GM18861 (cell line): Measurements from ENCODE around the gene NR4A1.

Experiments used
- ATAC-seq: cut with Tn5 transposase; IDR thresholded peaks from one replicate; pipeline ENCODE4 v1.9.1; 2021; ENCODE audit not compliant: unreplicated experiment

The NR4A1 gene

DNA sequence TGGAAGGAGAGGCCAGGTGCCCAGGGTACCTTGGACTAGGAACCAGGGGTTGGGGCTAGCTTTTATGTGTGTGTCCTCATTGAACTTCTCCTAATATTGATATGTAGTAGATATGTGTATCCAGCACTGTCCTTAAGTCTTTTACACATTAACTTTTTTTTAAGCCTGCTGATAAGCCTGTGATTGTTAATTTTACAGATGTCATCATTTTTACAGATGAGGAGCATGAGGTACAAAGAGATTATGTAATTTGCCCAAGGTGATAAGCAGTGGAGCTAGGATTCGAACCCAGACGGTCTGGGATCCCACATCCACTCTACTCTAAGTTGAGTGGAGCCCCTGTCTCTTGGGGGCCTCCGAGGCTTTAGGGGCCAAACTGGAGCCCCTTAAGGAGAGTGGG is 10.2 kb upstream of the NR4A1 start:
- ATAC-seq = no peak

DNA sequence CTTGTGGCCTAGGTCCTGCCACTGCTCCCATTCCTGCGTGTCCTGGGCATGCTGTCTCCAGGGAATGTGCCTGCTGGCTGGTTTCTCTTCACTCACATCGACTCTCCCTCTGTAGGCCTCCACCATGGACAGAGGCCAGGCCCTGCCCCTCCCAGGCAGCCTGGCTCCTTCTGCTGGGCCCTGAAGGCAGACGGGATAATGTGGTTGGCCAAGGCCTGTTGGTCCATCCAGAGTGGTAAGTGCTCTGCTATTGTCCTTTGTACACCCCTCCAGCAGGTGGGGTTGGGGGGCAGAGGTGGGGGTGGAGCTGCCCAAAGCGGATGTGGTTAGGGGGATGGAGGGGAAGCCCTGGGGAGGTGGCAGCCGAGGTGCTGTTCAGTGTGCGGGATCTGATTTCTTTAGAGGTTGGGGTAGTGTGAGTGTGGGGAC is 9.5 kb upstream of the NR4A1 start:
- ATAC-seq = no peak

DNA sequence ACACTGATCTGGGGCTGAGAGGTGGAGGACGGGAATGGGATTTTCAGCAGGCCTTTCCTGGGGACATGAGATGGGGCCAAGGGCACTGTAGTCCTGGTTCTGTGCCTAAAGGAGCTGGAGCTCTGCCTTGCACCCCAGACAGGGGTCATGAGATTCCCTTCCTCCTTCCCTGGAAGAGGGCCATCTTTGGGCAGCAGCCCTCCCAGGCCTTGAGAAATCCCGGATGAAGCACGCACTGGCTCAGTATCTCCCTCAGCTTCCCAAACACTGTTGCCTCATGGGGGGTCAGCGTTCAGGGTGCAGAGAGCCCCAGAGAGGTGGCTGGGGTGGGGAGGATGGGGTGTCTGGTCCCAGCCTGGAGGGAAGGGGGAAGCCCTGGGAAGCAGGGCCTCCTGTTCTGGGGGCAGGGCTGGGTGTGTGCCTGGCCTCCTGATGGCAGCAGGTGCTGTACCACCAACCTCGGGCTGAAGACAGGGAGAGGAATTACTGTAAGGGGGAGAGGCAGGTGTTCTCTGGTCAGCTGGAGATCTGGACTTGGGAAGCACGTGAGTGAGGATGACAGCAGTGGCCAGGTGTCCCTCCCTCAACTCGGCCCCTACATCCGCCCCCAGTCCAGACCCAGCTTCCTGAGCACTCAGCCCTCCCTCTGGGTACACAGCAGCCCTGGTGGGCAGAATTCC is 8.4 kb upstream of the NR4A1 start:
- no peak for ATAC-seq

DNA sequence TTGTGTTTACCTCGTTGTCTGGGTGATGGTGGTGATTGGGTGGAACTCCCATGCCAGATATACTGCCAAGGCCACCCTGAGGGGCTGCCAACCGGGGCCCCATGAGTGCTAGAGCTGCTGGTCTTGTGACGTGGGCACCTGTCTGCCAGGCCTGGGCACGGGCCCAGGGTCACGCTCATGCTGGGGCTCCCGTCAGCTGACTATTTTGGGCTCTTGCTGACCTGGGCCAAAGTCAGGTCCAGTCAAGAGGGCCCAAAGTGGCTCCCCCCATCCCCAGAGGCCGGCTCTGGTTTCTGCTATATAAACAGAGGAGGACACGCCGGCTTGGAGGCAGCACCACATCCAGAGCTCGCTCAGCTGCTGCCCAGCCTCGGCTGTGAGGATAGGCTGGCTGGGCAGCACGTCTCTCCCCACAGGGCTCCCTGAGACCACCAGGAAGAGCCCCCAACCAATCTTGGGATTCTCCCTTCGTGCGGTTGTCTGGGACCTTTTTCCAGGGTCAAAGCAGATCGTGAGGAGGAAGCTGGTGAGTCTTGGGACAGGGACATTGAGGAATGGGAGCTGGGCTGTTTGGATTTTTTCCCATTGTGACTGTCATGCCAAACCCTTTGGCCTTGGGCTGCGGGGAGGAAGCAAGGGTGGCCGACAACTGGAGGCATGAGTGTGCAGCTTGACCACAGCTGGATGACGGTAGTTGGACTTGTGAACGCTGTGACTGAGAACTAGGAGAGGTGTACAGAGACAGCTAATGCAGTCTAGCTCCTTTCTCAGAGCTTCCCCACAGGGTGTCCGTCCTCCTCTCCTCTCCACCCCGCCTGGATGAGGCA is 7.6 kb upstream of the NR4A1 start:
- no peak for ATAC-seq

DNA sequence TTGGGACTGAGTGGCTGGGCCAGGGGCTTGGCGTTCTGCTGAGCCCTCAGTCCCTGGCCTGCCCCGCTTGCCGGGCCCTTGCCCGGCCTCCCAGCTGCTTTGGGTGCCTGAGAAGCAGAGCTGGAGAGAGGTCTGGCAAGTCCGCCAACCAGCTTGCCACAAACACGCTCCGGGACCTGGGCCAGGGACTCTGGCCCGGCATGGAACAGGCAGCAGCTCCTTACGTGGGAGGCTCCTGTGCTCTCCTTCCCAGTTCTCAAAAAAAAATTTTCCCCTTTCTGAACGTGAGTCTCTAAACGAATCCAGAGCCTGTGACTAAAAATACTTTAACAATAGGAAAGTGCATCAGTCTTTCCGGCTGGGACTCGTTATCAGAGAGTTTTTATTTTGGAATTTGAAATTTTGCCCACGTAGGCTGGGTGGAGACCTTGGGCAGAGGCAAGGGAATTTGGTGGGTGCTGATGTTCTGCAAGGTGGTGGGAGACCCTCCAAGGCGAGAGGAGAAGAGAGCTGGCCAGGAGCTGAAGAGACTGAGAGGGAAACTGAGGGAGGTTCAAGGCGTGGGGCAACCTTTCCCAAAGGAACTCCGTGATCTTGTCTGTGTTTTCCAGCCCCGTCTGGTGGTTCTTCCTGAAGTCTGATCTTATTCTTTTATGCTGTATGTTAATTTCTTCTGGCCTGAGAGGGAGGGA is 6.8 kb upstream of the NR4A1 start:
- ATAC-seq = no peak

DNA sequence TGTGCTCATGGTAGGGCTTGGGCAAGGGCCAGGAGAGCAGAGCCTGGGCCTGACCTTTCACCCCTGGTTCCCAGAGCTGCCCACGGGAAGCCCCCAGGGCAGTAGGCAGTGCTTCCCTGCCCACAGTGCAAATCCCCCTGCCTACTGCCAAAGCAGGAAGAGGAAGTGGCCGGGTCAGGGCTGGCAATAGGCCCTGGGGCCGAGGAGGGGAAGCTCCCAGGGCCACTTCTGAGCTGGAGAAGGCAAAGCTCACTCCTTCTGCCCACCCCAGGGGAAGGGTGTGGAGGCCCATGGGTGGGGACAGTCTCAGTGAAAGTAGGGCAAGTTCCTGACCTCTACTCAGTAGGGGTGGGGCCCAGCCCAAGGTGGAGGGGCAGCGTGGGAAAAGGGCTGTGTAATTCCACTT is 5.4 kb upstream of the NR4A1 start:
- ATAC-seq = no peak

DNA sequence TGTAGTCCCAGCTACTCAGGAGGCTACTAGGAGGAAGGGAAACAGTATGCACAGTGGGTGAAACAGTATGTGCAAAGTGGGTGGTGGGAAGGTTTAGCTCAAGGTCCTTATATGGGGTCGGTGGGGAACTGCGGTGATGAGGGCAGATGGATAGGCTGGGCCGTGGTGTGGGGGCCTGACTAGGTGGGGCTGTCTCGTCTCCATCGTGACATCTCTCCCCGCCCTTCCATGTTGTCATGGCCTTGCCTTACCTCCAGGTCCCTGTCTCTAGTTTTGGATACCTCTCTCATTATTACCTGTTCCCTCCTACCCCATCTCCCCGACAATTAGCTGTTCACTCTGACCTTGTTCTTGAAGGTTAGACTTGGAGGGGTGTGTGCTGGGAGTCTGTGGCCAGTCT is 4.4 kb upstream of the NR4A1 start:
- ATAC-seq = no peak

DNA sequence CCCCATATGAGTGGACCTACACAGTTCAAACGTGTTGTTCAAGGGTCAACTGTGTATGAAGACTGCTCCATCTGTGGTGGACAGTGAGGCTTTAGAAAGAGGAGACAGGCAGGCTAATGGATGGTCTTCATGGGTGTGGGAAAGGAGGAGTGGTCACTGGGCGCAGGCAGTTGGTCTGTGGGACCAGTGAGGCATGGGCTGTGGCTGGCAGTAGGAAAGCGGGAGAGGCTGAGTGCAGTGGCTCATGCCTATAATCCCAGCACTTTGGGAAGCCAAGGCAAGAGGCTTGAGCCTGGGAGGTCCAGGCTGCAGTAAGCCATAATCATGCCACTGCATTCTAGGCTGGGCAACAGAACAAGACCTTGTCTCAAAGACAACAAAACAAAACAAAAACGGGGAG is 2.0 kb upstream of the NR4A1 start:
- ATAC-seq = no peak

DNA sequence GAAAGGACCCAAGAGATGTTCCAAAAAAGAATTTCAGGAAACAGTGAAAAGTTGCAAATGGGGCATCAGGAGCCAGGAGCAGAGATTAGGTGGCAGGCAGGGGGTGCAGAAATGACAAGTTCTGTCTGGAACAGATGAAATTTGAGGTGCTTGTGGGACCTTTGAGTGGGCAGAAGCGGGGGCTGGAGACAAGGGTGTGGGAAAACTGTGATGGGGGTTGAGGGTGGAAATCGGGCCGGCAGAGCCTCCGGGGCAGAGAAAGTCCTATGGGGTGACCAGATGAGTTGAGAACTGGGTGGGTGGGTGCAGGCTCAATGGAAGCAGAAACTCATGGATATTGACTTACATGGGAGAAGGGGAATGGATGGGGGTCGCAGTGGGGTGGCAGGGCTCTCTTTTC is 1.6 kb upstream of the NR4A1 start:
- ATAC-seq = no peak

DNA sequence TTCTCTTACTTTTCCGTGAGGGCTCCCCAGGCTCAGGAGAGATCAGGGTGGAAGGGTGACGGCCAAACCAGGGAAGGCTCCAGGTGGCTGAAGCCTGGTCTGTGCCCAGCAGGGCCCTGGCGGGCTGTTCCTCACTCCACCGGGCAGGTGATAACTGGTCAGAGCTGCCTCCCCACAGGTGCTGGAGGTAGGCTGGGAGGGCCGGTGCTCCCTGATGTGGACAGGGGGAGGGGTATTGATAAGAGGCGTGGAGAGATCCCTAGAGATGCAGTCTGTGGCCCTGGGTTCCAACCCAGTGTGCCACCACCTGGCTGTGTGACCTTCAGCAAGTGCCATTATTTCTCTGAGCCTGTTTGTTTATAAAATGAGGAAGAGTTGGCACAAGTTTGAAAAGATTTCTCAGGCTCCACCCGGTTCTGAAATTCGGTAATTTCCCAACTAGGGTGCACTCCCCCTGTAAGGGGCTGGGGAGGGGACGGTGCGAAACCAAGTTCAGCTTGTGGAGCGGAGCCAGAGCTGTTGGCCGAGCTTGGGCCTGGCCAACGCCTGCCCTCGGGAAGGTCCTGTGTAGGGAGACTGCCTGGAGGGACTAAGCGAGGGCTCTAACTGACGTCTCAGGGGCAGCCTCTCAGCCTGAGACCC is 1.0 kb upstream of the NR4A1 start:
- peak; percentile 4 for ATAC-seq

DNA sequence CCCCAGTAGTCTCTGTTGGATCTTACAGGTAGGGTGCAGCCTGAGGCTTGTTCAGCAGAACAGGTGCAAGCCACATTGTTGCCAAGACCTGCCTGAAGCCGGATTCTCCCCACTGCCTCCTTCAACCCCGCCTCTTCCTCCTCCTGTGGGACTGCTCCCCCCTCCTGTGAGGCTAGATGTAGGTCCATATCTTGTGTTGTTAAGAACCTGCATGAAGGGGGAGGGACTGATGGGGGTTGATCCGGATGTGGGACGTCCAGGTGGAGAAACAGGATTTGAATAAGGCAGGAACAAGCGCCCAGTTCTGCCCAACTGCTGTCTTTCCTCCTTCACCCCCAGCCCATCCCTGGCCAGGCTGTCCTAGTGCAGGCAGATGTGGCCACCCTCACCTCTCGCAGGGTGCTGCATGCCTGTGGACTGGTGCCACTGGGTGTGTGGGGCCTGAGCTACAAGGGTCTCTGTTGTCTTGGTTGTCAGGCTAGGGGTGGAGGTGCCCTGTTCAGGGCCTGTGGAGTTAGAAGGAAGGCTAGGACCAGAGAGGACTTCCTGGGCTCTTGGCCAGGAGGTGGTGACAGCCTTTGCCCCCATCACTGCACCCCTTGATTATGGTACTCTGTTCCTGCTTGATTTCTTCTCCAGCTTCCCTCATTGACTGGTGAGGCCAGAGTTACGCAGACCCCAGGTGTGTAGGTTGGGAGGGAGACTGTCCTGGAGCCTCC is 1.4 kb downstream of the NR4A1 start:
- no peak for ATAC-seq

DNA sequence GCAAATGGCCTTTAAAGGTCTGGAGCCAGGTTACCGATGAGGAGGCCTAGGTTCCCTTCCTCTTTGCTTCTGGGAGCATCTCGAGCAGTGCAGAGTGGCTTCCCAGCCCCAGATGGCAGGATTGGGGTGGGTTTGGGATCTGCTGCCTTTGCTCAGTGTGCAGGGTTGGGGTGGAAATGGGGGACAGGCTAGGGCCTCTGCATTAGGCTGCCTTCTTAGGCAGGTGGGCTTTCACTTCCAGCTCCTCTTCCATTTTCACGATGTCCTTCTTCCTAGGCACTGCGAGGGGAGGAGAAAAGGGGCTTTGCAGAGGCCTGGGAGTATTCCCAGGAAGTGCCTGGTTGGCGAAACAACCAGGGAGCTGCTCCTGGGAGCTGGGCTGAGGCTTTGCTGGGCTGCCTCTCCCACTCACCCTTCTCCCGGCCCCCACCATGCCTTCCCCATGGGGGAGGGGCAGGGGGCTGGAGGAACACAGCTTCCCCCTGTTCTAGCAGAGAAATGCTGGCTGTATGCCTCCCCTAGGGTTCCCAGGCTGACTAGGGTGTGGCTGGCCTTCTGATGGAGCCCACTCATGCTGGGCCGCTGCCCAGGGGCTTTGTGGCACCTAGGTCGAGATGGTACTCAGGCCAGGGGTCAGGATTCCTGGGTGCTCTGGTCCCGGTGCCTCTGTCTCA is 2.4 kb downstream of the NR4A1 start:
- ATAC-seq = no peak

DNA sequence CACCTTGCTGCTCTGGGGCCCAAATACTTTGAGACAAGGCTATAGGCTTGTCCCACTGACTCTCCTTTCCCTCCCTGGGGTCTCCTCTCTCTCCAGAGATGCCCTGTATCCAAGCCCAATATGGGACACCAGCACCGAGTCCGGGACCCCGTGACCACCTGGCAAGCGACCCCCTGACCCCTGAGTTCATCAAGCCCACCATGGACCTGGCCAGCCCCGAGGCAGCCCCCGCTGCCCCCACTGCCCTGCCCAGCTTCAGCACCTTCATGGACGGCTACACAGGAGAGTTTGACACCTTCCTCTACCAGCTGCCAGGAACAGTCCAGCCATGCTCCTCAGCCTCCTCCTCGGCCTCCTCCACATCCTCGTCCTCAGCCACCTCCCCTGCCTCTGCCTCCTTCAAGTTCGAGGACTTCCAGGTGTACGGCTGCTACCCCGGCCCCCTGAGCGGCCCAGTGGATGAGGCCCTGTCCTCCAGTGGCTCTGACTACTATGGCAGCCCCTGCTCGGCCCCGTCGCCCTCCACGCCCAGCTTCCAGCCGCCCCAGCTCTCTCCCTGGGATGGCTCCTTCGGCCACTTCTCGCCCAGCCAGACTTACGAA is 3.1 kb downstream of the NR4A1 start:
- ATAC-seq = no peak

DNA sequence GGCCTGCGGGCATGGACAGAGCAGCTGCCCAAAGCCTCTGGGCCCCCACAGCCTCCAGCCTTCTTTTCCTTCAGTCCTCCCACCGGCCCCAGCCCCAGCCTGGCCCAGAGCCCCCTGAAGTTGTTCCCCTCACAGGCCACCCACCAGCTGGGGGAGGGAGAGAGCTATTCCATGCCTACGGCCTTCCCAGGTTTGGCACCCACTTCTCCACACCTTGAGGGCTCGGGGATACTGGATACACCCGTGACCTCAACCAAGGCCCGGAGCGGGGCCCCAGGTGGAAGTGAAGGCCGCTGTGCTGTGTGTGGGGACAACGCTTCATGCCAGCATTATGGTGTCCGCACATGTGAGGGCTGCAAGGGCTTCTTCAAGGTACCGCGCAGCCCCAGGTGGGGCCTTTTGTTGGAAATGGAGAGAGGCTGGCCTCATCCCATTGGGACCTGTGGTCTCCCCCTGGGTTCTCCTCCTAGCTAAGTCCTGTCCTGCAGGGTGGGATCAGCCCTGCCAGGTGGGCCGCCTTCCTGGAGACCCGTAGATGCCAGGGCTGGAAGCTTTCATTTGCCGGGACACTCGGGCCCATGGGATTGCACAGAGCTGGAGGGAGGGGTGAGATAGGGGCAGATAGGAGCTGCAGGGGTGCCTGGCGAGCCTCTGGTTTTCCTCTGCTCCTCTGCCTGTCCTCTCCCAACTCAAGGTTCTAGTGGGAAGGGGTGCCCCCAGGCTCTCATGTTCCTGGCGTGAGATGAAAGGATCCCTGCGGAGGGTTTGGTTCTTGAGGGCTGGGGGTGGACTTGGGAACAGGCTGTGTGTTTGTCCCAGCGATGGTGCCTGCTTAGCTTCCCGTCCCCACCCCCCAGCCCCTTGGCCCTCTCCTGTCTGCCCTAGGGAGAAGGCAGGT is 3.8 kb downstream of the NR4A1 start:
- no peak for ATAC-seq

DNA sequence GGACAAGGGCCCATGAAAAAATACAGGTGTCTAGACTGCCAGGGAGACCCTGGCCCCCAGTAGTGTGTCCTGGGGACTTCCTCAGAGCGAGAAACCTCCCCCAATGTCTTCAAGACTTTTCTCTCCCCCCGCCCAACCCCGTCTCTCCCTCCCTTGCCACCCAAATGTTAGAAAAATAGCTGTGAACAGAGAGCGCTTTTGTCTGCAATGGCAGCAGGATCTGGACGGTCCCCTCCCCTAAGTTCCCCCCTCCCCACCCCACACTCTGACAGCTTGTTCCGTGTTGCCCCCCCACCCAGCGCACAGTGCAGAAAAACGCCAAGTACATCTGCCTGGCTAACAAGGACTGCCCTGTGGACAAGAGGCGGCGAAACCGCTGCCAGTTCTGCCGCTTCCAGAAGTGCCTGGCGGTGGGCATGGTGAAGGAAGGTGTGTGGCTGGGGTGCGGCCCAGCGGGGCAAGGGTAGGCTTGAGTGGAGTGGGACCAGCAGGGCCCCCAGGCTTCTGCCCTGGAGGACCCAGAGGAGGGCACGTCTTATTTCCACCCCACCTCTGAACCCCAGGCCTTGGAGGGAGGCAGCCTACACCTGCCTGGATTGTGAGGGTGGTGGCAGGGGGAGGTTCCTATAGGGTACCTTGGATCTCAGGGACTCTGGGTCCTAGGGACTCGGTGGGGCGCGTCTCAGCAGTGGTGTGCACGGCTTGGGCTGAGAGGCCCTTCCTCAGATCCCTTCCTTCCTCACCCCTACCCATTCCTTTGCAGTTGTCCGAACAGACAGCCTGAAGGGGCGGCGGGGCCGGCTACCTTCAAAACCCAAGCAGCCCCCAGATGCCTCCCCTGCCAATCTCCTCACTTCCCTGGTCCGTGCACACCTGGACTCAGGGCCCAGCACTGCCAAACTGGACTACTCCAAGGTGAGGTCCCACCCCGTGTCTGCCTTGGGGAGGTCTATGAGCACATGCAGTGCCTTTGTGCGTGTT is 4.8 kb downstream of the NR4A1 start:
- ATAC-seq = no peak

DNA sequence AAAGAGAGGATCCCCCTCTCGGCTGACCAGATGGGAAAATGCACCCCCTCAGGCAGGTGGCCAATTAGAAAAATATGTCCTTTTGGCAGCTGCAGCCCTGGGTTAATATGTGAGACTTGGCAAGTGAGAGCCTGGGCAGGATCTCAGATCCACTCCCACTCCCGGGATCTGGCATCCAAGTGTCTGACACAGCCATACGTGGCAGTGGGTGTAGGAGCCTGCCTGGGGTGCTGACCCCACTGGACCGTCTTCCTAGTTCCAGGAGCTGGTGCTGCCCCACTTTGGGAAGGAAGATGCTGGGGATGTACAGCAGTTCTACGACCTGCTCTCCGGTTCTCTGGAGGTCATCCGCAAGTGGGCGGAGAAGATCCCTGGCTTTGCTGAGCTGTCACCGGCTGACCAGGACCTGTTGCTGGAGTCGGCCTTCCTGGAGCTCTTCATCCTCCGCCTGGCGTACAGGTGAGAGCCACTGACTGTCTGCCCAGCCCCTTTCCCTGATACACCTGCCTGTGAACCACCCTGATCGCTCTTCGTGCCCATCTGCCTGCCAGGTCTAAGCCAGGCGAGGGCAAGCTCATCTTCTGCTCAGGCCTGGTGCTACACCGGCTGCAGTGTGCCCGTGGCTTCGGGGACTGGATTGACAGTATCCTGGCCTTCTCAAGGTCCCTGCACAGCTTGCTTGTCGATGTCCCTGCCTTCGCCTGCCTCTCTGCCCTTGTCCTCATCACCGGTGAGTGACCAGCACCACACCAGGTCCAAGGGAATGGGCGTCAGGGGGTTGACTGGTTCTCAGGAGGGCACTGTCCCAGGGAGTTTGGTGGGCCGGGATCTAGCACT is 5.8 kb downstream of the NR4A1 start:
- ATAC-seq = no peak
